Left ventricle myocardium inferior (tissue), 1 donor: ENCODE measurements around the gene FUT3. TPM values are rescaled to one million over a fixed set of nuclear protein-coding genes. Genes with fewer than 3 reads are reported as not detected.

Source experiments
- total RNA-seq: library from RNA; stranded (reverse); fragmentation: NEBNext Ultra II Directional; extraction: Animal tissue kit (Norgen Biotek cat#: 25700); gene quantifications from one replicate; pipeline ENCODE4 v1.2.1, GENCODE V29; 2021
- donor health status: DM: no; HTN: yes; CAD: no; lungs with severe emphysema.

The FUT3 gene
- total RNA-seq, 1 donor from 2014 or later: not detected

Other genes starting within 250 kb of the FUT3 start
- gene SAFB2, start 228.7 kb downstream of the FUT3 start, total RNA-seq: 40.5 TPM
- gene SAFB, start 228.4 kb downstream of the FUT3 start, total RNA-seq: 54.6 TPM
- gene MICOS13, start 170.9 kb downstream of the FUT3 start, total RNA-seq: 155 TPM
- gene HSD11B1L, start 170.4 kb downstream of the FUT3 start, total RNA-seq: 4.5 TPM
- 407 TPM for gene RPL36, start 161.2 kb downstream of the FUT3 start, total RNA-seq
- gene LONP1, start 131.3 kb downstream of the FUT3 start, total RNA-seq: 104 TPM
- not detected for gene CATSPERD, start 130.8 kb downstream of the FUT3 start, total RNA-seq
- gene PRR22, start 66.7 kb downstream of the FUT3 start, total RNA-seq: 1.1 TPM
- 14.1 TPM for gene DUS3L, start 60.3 kb downstream of the FUT3 start, total RNA-seq
- gene NRTN, start 46.4 kb downstream of the FUT3 start, total RNA-seq: 22.8 TPM
- gene FUT6, start 11.7 kb downstream of the FUT3 start, total RNA-seq: not detected
- gene FUT5, start 19.1 kb upstream of the FUT3 start, total RNA-seq: not detected
- gene NDUFA11, start 52.3 kb upstream of the FUT3 start, total RNA-seq: 590 TPM
- 2.5 TPM for gene VMAC, start 53.4 kb upstream of the FUT3 start, total RNA-seq
- 6.1 TPM for gene CAPS, start 62.8 kb upstream of the FUT3 start, total RNA-seq
- 54.8 TPM for gene RANBP3, start 126.7 kb upstream of the FUT3 start, total RNA-seq